Activated T-helper 1 cell treated with anti-CD3 and anti-CD28 coated beads, Interleukin-12 subunit alpha, Interleukin-12 subunit beta, Interleukin-2, Interleukin-4 antibody, amounts not matched to agents 30 ng/mL and 10 ng/mL and 1 ng/mL, durations not matched to agents 14 hours and 24 hours and 36 hours (primary cell): Measurements from ENCODE around the gene LRRFIP1. TPM values are rescaled to one million over a fixed set of nuclear protein-coding genes. Genes with fewer than 3 reads are reported as not detected.

Experiments used
- DNase-seq: peaks from one replicate; pipeline ENCODE4 v3.0.0; 2021; ENCODE audit warnings: low spot score
- H3K27ac Mint-ChIP-seq: one replicate; pipeline ENCODE4 v1.8.0; 2021; ENCODE audit warnings: mild to moderate bottlenecking, mixed read lengths
- H3K27me3 Mint-ChIP-seq: one replicate; pipeline ENCODE4 v1.8.0; 2022; ENCODE audit warnings: mild to moderate bottlenecking, moderate library complexity, mixed read lengths; ENCODE audit not compliant: insufficient read depth
- H3K36me3 Mint-ChIP-seq: one replicate; pipeline ENCODE4 v1.8.0; 2021; ENCODE audit warnings: low read depth, mixed read lengths
- H3K4me1 Mint-ChIP-seq: one replicate; pipeline ENCODE4 v1.8.0; 2021; ENCODE audit warnings: low read depth, mixed read lengths
- H3K4me3 Mint-ChIP-seq: one replicate; pipeline ENCODE4 v1.8.0; 2021; ENCODE audit warnings: mild to moderate bottlenecking, moderate library complexity, mixed read lengths
- H3K9me3 Mint-ChIP-seq: one replicate; pipeline ENCODE4 v1.8.0; 2021; ENCODE audit warnings: mixed read lengths
- intact Hi-C: fragments of 100-400 bp; cut with micrococcal nuclease; formaldehyde crosslinking; loops from one replicate; pipeline ENCODE4 v1.15.1; 2024
- total RNA-seq: library from RNA; stranded (reverse); gene quantifications from 2 replicates; pipeline ENCODE4 v1.2.3, GENCODE V29; 2022

Gene LRRFIP1
- total RNA-seq: 212 and 226 TPM in 2 replicates

- Mint-ChIP-seq H3K27me3 (peaks cover 48% of the 10 kb centered on the region), H3K36me3 (no peaks in the 10 kb centered on the region), H3K27ac (no peak within 1 kb of the TSS), H3K9me3 (no peaks in the 10 kb centered on the region), H3K4me1 (peaks cover 6% of the 10 kb centered on the region), H3K4me3 (peak within 1 kb of the TSS; percentile 74)
- DNase-seq: no peak
- intact Hi-C loops: no loop called here
Measured at GRCh38 chr2:237627441-237628246, at the start of gene LRRFIP1. Gene LRRFIP1 (plus strand): TSS chr2:237627587. CDS start chr2:237627645, 58 bp downstream.

- DNase-seq: no peak
- intact Hi-C loops: no loop called here
- Mint-ChIP-seq H3K9me3 (no peaks in the 10 kb centered on the region), H3K4me3 (no peak overlapping the region), H3K36me3 (no peaks in the 10 kb centered on the region), H3K27ac (no peak overlapping the region), H3K27me3 (no peaks in the 10 kb centered on the region), H3K4me1 (no peaks in the 10 kb centered on the region)
Measured at GRCh38 chr2:237577956-237578870, 49.2 kb upstream of the LRRFIP1 start.

- Mint-ChIP-seq H3K36me3 (no peaks in the 10 kb centered on the region), H3K9me3 (no peaks in the 10 kb centered on the region), H3K4me1 (no peaks in the 10 kb centered on the region), H3K27me3 (no peaks in the 10 kb centered on the region), H3K27ac (no peak overlapping the region), H3K4me3 (no peak overlapping the region)
- DNase-seq: no peak
- intact Hi-C loops: loop anchor here (1.0 to 5.0 kb wide), 3 partner anchors 91 to 193 kb away; no protein-coding TSS in a partner anchor
Measured at GRCh38 chr2:237581326-237581725, 46.1 kb upstream of the LRRFIP1 start.

- DNase-seq: no peak
- no peak overlapping the region for H3K27ac Mint-ChIP-seq
- no peaks in the 10 kb centered on the region for H3K36me3 Mint-ChIP-seq
- no peaks in the 10 kb centered on the region for H3K4me1 Mint-ChIP-seq
- H3K27me3 Mint-ChIP-seq: peaks cover 4% of the 10 kb centered on the region
- intact Hi-C loops: loop anchor here (1.0 to 5.0 kb wide), 3 partner anchors 90 to 192 kb away; no protein-coding TSS in a partner anchor
- H3K4me3 Mint-ChIP-seq: no peak overlapping the region
- H3K9me3 Mint-ChIP-seq: no peaks in the 10 kb centered on the region
Measured at GRCh38 chr2:237581751-237582746, 45.3 kb upstream of the LRRFIP1 start.

- Mint-ChIP-seq H3K4me1 (no peaks in the 10 kb centered on the region), H3K4me3 (no peak overlapping the region), H3K27ac (no peak overlapping the region), H3K36me3 (no peaks in the 10 kb centered on the region), H3K27me3 (peaks cover 6% of the 10 kb centered on the region), H3K9me3 (no peaks in the 10 kb centered on the region)
- intact Hi-C loops: loop anchor here (5.0 kb wide), 1 partner anchor 89 kb away; no protein-coding TSS in a partner anchor
- DNase-seq: no peak
Measured at GRCh38 chr2:237583385-237584295, 43.7 kb upstream of the LRRFIP1 start.

- H3K36me3 Mint-ChIP-seq: no peaks in the 10 kb centered on the region
- H3K4me3 Mint-ChIP-seq: no peak overlapping the region
- intact Hi-C loops: no loop called here
- no peak for DNase-seq
- H3K27me3 Mint-ChIP-seq: peaks cover 9% of the 10 kb centered on the region
- H3K9me3 Mint-ChIP-seq: no peaks in the 10 kb centered on the region
- no peaks in the 10 kb centered on the region for H3K4me1 Mint-ChIP-seq
- no peak overlapping the region for H3K27ac Mint-ChIP-seq
Measured at GRCh38 chr2:237585590-237586221, 41.7 kb upstream of the LRRFIP1 start.

GRCh38 chr2:237588044-237588696 is 39.2 kb upstream of the LRRFIP1 start:
- H3K4me1 Mint-ChIP-seq: peaks cover 8% of the 10 kb centered on the region
- H3K27ac Mint-ChIP-seq: no peak overlapping the region
- no peak overlapping the region for H3K4me3 Mint-ChIP-seq
- intact Hi-C loops: no loop called here
- peaks cover 9% of the 10 kb centered on the region for H3K27me3 Mint-ChIP-seq
- no peaks in the 10 kb centered on the region for H3K36me3 Mint-ChIP-seq
- DNase-seq: no peak
- H3K9me3 Mint-ChIP-seq: no peaks in the 10 kb centered on the region

- Mint-ChIP-seq H3K4me3 (no peak within 1 kb of the TSS), H3K9me3 (no peaks in the 10 kb centered on the region), H3K27me3 (peaks cover 9% of the 10 kb centered on the region), H3K27ac (no peak within 1 kb of the TSS), H3K4me1 (peaks cover 8% of the 10 kb centered on the region), H3K36me3 (no peaks in the 10 kb centered on the region)
- DNase-seq: no peak
- intact Hi-C loops: no loop called here
Measured at GRCh38 chr2:237590272-237591140, 36.9 kb upstream of the LRRFIP1 start, which contains the start of gene RAB17. Gene RAB17 (minus strand): TSS chr2:237590734. CDS start chr2:237586154, 4,580 bp downstream.

- Mint-ChIP-seq H3K4me3 (no peak overlapping the region), H3K36me3 (no peaks in the 10 kb centered on the region), H3K9me3 (no peaks in the 10 kb centered on the region)
Measured at GRCh38 chr2:237591141-237591881, 36.1 kb upstream of the LRRFIP1 start.

More at GRCh38 chr2:237591141-237591881, 36.1 kb upstream of the LRRFIP1 start:
- no peak for DNase-seq
- Mint-ChIP-seq H3K27me3 (peaks cover 9% of the 10 kb centered on the region), H3K27ac (no peak overlapping the region), H3K4me1 (peaks cover 8% of the 10 kb centered on the region)
- intact Hi-C loops: no loop called here
